ENCODE results near the gene PFN4.

DNA sequence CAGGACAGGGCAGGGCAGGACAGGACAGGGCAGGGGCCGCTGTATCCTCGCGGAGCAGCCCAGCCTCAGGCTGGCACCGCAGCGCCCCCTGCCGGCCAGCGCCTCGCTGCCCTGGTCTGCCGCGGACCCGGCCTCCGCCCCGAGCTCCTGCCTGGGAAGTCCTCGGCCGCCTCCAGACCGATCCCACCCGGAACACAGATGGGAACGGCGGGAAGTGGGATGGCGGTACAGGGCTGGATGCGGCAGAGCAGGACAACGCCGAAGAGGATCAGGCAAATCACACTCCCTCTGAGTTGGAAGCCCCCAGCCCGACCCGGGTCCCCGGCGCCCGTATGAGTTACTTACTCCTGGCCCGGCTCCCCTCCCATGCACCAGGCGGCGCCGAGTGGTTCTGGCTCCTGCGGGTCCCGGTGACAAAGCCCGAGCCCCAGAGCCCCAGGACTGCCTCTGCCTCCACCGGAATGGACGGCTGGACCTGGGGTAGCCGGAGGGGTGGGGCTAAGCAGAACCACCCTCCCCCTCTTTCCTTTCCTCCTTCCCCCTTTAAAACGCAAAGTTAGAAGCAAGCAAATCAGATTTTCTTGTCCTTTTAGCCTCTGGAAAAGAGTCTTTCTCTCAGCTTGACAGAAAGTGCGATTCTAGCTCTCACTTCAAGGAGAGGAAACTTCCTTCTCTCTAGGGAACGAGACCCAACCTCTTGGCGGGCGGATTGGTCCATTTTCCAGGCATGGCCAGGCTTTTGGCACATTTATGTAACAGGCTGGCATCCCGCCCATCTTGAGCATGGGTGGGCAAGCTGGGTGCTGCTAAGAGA, 38.5 kb downstream of the PFN4 start, which contains the start of gene TP53I3:
- peak; percentile 77 to 98 (median 94) for TF ChIP-seq CTCF (IDR thresholded peaks at IDR 0.05)
- peak; percentile 79 to 87 for TF ChIP-seq POLR2A (IDR thresholded peaks at IDR 0.05)

Measured in adrenal gland (tissue), 5 donors.